ENCODE data around the gene TMA7. TPM values are rescaled to one million over a fixed set of nuclear protein-coding genes. Genes with fewer than 3 reads are reported as not detected.

TMA7 gene
- total and polyA plus RNA-seq, 2 donors (not counting 3 experiments of a cell fraction or from before 2014, with no cell fraction given): 137 to 306 TPM

DNA sequence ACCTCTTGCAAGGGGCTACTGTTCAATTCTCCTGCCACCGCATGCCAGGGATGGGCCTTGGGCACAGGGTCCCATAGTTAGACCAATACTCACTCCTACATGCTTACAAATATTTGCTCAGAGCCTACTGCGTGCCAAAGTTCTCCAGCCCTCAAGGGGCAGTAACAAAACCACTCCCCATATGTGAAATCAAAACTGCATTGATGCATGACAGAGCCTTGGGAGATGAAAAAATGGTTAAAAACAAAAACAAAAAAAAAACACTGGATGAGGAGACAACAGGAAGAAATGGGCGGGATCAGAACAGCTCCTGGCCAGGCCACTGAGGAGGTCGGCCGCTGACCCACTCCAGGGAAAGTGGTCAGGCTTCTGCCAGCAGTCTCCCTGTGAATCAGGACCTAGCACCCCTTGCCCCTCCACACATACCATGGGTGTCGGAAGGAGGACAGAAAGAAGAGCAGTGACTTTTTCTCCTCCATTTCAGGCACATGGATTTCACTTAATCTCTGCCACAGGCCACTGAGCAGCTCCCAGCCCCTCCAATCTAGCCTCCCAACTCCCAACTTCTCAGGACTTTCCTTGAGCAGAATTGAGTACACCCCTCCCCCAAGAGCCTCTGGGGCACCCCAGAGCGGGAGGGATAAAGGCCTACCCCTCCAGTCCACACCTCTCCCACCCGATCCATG is 13.0 kb upstream of the TMA7 start:
- no peak overlapping the region for H3K4me2 ChIP-seq (ENCODE audit: insufficient read depth, low read length)
- H3K36me3 ChIP-seq (ENCODE audit: control insufficient read depth in 2 of 2, extremely low read depth in 1 of 2, insufficient read depth in 2 of 2, low read length in 2 of 2): no peaks in the 10 kb centered on the region
- H3K27me3 ChIP-seq (ENCODE audit: control insufficient read depth in 2 of 2, insufficient read depth in 2 of 2, low read length in 2 of 2): no peaks in the 10 kb centered on the region
- no peaks in the 10 kb centered on the region for H4K20me1 ChIP-seq (replicated peaks; ENCODE audit: control insufficient read depth, extremely low read depth, insufficient read depth, low read length)
- dilution Hi-C loops (cut with MboI; ENCODE audit: extremely low pct_ligation_motif_present, low sequenced_read_pairs) (no loop called here), intact Hi-C loops (cut with micrococcal nuclease) (no loop called here)
- POLR2A ChIA-PET: no interaction called here
- H3K4me1 ChIP-seq (ENCODE audit: control insufficient read depth, extremely low read depth, insufficient read depth, low read length): peaks cover 10% of the 10 kb centered on the region
- no peaks in the 10 kb centered on the region for H3K9me3 ChIP-seq (replicated peaks; ENCODE audit: control insufficient read depth, insufficient read depth, low read length)
- no peak overlapping the region for H3K9ac ChIP-seq (replicated peaks; ENCODE audit: extremely low read depth, insufficient read depth, low read length)
- FAIRE-seq (no peak), DNase-seq (ENCODE audit: low read depth, low spot score) (no peak)
- no peak overlapping the region for H3K4me3 ChIP-seq (replicated peaks in 1 of 3; ENCODE audit: insufficient read depth in 1 of 3, low read depth in 1 of 3, low read length in 3 of 3)
- no peaks in the 10 kb centered on the region for H3K9me1 ChIP-seq (replicated peaks; ENCODE audit: control insufficient read depth, extremely low read depth, insufficient read depth, low read length)
- H3K79me2 ChIP-seq (ENCODE audit: control insufficient read depth, insufficient read depth, low read length): no peaks in the 10 kb centered on the region
- no TSS peak for BruUV-seq (replicated peaks)
- no peak overlapping the region for H3K27ac ChIP-seq (ENCODE audit: insufficient read depth, low read depth, low read length)
- TF ChIP-seq MYC (IDR thresholded peaks at IDR 0.05; ENCODE audit: low read depth, low read length) (no peak), POLR2AphosphoS5 (IDR thresholded peaks at IDR 0.05; ENCODE audit: insufficient read depth, low read depth, low read length) (no peak), GATA2 (IDR thresholded peaks at IDR 0.05; ENCODE audit: insufficient read depth, insufficient read length, low read depth, low read length) (no peak), JUN (IDR thresholded peaks at IDR 0.05; ENCODE audit: borderline replicate concordance, insufficient read depth, insufficient read length, low read depth) (no peak), FOS (IDR thresholded peaks at IDR 0.05; ENCODE audit: borderline replicate concordance, insufficient read depth, low read length) (no peak), POLR2A (IDR thresholded peaks at IDR 0.05; ENCODE audit: low read depth, low read length) (no peak), EZH2 (IDR thresholded peaks at IDR 0.05; ENCODE audit: borderline replicate concordance, low read depth, low read length, severe bottlenecking) (no peak)
- TF ChIP-seq, protein P1, sequence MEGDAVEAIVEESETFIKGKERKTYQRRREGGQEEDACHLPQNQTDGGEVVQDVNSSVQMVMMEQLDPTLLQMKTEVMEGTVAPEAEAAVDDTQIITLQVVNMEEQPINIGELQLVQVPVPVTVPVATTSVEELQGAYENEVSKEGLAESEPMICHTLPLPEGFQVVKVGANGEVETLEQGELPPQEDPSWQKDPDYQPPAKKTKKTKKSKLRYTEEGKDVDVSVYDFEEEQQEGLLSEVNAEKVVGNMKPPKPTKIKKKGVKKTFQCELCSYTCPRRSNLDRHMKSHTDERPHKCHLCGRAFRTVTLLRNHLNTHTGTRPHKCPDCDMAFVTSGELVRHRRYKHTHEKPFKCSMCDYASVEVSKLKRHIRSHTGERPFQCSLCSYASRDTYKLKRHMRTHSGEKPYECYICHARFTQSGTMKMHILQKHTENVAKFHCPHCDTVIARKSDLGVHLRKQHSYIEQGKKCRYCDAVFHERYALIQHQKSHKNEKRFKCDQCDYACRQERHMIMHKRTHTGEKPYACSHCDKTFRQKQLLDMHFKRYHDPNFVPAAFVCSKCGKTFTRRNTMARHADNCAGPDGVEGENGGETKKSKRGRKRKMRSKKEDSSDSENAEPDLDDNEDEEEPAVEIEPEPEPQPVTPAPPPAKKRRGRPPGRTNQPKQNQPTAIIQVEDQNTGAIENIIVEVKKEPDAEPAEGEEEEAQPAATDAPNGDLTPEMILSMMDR (IDR thresholded peaks at IDR 0.05; ENCODE audit: extremely low read depth in 1 of 2, insufficient read depth in 1 of 2, low read depth in 1 of 2, low read length in 2 of 2): no peak
- TF ChIP-seq, protein P2, sequence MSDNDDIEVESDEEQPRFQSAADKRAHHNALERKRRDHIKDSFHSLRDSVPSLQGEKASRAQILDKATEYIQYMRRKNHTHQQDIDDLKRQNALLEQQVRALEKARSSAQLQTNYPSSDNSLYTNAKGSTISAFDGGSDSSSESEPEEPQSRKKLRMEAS (IDR thresholded peaks at IDR 0.05; ENCODE audit: insufficient read depth, insufficient read length): no peak
- CTCF ChIA-PET: interaction anchor here (1.8 to 2.6 kb wide), 2 partner anchors 9 to 26 kb away, joined by 6 to 25 read pairs; no protein-coding TSS in a partner anchor
- H2AFZ ChIP-seq (ENCODE audit: low read depth, low read length): no peak overlapping the region

Data from endothelial cell of umbilical vein (primary cell).